Nephron progenitor cell (in vitro differentiated cells): Measurements from ENCODE around the gene LIG1.

ENCODE experiments used
- DNase-seq: peaks from one replicate; pipeline ENCODE4 v3.0.0; 2021
- H3K27ac Mint-ChIP-seq: 2 replicates; pipeline ENCODE4 v1.8.0; 2021; ENCODE audit warnings: mild to moderate bottlenecking, moderate library complexity, mixed read lengths
- H3K27me3 Mint-ChIP-seq: 2 replicates; pipeline ENCODE4 v1.8.0; 2021; ENCODE audit warnings: mild to moderate bottlenecking, low read depth, mixed read lengths; ENCODE audit not compliant: poor library complexity
- H3K36me3 Mint-ChIP-seq: 2 replicates; pipeline ENCODE4 v1.8.0; 2021; ENCODE audit warnings: low read depth, mixed read lengths
- H3K4me1 Mint-ChIP-seq: 2 replicates; pipeline ENCODE4 v1.8.0; 2021; ENCODE audit warnings: mixed read lengths
- H3K4me3 Mint-ChIP-seq: 2 replicates; pipeline ENCODE4 v1.8.0; 2021; ENCODE audit warnings: mild to moderate bottlenecking, moderate library complexity, mixed read lengths
- H3K9me3 Mint-ChIP-seq: 2 replicates; pipeline ENCODE4 v1.8.0; 2021; ENCODE audit warnings: mild to moderate bottlenecking, moderate library complexity, mixed read lengths
- TF ChIP-seq, protein P1 (sequence below): fragments of 200-600 bp; sonication (generic); IDR thresholded peaks from 2 replicates; pipeline ENCODE4 v1.5.0; 2021; ENCODE audit warnings: antibody characterized with exemption

The LIG1 gene

DNA sequence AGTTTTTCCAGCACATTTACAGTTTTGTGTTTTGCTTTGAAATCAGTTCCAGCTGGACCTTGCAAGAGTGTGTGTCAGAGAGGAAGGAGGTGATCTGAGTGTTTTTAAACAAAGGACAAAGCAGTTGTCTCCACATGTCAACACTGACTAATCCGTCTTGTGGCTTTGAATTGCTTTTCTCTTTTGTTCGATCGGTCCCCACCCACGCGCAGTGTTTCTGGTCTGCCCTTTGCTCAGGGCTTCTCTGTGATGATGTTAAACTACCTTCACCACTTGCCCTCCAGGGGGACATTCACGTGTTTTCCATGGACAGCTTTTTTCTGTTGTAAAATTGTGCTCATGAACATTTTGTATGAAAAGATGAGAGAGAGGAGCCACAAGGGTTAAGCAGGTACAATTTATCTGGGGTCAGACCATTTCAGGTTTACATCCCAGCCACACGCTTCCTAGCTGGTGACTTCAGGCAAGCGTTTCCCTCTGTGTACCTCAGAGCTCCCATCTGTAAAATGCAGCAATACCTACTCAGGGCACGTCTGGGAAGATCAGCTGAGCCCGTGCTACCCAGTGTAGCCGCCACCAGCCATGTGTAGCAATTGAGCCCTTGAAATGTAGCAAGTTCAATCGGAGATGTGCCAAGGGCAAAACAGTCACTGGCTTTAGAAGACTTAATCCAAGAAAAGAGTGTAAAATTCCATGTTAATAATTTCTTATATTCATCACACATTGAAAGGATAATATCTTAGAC is 46.1 kb downstream of the LIG1 start:
- TF ChIP-seq, protein P1, sequence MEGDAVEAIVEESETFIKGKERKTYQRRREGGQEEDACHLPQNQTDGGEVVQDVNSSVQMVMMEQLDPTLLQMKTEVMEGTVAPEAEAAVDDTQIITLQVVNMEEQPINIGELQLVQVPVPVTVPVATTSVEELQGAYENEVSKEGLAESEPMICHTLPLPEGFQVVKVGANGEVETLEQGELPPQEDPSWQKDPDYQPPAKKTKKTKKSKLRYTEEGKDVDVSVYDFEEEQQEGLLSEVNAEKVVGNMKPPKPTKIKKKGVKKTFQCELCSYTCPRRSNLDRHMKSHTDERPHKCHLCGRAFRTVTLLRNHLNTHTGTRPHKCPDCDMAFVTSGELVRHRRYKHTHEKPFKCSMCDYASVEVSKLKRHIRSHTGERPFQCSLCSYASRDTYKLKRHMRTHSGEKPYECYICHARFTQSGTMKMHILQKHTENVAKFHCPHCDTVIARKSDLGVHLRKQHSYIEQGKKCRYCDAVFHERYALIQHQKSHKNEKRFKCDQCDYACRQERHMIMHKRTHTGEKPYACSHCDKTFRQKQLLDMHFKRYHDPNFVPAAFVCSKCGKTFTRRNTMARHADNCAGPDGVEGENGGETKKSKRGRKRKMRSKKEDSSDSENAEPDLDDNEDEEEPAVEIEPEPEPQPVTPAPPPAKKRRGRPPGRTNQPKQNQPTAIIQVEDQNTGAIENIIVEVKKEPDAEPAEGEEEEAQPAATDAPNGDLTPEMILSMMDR: no peak
- H3K4me3 Mint-ChIP-seq: no peak overlapping the region
- no peaks in the 10 kb centered on the region for H3K9me3 Mint-ChIP-seq
- H3K27ac Mint-ChIP-seq: peak overlapping the region; percentile 64
- H3K27me3 Mint-ChIP-seq: peaks cover 3% of the 10 kb centered on the region
- peaks cover 6% of the 10 kb centered on the region for H3K4me1 Mint-ChIP-seq
- peaks cover 86% of the 10 kb centered on the region for H3K36me3 Mint-ChIP-seq
- no peak for DNase-seq

DNA sequence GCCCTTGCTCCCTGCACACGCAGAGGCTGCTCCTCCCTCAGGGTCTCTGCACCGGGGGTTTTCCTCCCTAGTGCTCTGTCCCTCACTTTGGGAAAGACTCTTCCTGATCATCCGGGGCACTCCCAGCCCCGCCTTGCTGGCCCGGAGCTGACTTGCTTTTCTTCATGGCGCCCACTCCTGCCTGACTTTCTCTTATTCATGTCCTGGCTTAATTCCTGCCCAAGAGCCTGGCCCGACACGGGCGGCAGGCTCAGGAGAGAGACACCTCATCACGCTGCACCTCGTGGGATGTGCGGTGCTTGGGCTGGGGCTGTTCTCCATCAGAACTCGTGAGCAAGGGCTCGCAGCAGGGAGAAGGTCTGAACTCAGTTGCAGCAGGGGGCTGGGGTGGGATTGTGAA is 47.7 kb downstream of the LIG1 start:
- TF ChIP-seq, protein P1: no peak
- no peak overlapping the region for H3K27ac Mint-ChIP-seq
- no peak for DNase-seq
- no peaks in the 10 kb centered on the region for H3K9me3 Mint-ChIP-seq
- peaks cover 7% of the 10 kb centered on the region for H3K27me3 Mint-ChIP-seq
- H3K4me1 Mint-ChIP-seq: peaks cover 6% of the 10 kb centered on the region
- no peak overlapping the region for H3K4me3 Mint-ChIP-seq
- peaks cover 83% of the 10 kb centered on the region for H3K36me3 Mint-ChIP-seq

DNA sequence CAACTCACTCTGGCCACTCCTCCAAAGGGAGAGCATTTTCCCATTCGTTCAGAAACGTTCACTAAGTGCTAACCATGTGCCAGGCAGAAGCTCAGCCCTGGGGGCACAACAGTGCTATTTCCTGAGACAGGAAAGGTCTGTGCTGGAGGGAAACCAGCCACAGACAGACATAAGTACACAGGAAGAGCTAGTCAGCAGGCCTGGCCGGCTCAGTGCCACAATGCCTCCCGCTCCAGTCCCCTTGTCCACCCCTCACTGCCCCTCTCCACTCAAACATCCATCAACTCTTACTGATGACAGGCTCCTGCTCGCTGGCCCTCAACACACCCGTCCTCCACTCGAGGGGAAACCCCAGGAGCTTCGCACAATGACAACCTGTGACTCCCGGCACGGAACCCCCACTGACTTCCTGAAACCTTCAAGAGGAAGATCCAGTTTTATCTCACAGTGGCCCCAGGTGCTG is 48.2 kb downstream of the LIG1 start:
- peak overlapping the region; percentile 89 for H3K27ac Mint-ChIP-seq
- H3K4me1 Mint-ChIP-seq: peaks cover 6% of the 10 kb centered on the region
- H3K4me3 Mint-ChIP-seq: no peak overlapping the region
- peaks cover 81% of the 10 kb centered on the region for H3K36me3 Mint-ChIP-seq
- DNase-seq: no peak
- H3K9me3 Mint-ChIP-seq: no peaks in the 10 kb centered on the region
- H3K27me3 Mint-ChIP-seq: peaks cover 7% of the 10 kb centered on the region
- TF ChIP-seq, protein P1: no peak

DNA sequence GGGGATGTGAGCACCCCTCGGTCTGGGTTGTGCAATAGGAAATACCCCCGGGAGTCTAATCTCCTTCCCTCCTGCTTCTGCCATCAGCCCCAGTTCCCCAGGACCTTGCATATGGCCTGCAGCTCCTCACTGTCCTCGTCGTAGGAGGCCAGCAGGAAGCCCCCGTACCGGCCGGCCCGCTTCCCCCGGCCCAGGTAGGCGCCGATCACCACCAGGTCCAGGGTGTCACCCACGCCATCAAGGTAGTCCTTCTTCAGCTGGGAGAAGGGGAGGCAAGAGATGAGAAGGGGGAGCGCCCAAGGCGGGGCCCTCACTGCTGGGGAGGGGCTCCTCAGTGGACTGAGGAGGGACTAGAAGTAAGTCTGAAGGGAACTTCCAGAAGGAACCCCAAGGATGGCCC is 49.1 kb downstream of the LIG1 start:
- H3K36me3 Mint-ChIP-seq: peaks cover 75% of the 10 kb centered on the region
- H3K9me3 Mint-ChIP-seq: no peaks in the 10 kb centered on the region
- TF ChIP-seq, protein P1: no peak

DNA sequence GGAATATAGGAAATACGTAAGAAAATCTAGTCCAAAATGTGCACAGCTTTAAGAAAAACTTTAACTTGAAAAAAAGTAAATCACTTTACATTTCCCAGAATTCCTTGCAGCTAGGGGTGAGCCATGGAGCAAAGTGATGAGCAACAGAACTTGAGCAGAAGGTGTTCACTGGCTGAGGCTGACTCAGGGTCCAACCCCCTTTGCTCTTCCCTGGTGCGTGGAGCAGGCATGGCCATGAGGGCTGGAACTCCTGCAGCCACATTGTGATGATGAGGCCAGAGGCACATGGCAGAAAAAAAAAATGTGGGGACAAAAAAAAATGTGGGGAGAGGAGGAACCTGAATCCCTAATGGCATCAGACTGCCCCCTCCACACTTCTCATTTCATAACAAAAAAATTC is 49.6 kb downstream of the LIG1 start:
- TF ChIP-seq, protein P1: no peak
- H3K9me3 Mint-ChIP-seq: no peaks in the 10 kb centered on the region
- DNase-seq: no peak
- peaks cover 6% of the 10 kb centered on the region for H3K4me1 Mint-ChIP-seq
- H3K27ac Mint-ChIP-seq: no peak overlapping the region
- peaks cover 7% of the 10 kb centered on the region for H3K27me3 Mint-ChIP-seq
- no peak overlapping the region for H3K4me3 Mint-ChIP-seq
- peaks cover 71% of the 10 kb centered on the region for H3K36me3 Mint-ChIP-seq

More for the DNA sequence above, 49.1 kb downstream of the LIG1 start:
- Mint-ChIP-seq H3K27me3 (peaks cover 7% of the 10 kb centered on the region), H3K27ac (no peak overlapping the region), H3K4me1 (peaks cover 6% of the 10 kb centered on the region), H3K4me3 (no peak overlapping the region)
- DNase-seq: no peak

DNA sequence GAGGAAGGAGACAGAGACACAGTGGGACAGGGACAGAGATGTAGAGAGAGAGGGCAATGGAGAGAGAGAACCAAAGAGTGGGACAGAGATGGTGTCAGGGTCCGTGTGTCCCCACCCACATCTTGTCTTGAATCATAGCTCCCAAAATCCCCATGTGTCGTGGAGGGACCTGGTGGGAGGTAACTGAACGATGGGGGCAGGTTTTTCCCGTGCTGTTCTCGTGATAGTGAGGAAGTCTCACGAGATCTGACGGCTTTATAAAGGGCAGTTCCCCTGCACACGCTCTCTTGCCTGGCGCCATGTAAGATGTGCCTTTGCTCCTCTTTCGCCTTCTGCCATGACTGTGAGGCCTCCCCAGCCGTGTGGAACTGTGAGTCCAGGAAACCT is 52.0 kb downstream of the LIG1 start:
- TF ChIP-seq, protein P1: no peak
- no peak overlapping the region for H3K4me3 Mint-ChIP-seq
- no peak for DNase-seq
- H3K27me3 Mint-ChIP-seq: peaks cover 4% of the 10 kb centered on the region
- peaks cover 15% of the 10 kb centered on the region for H3K4me1 Mint-ChIP-seq
- peak overlapping the region; percentile 17 for H3K27ac Mint-ChIP-seq
- H3K36me3 Mint-ChIP-seq: peaks cover 59% of the 10 kb centered on the region
- H3K9me3 Mint-ChIP-seq: no peaks in the 10 kb centered on the region
